ENCODE measurements around the gene ROR1.

The ROR1 gene

GRCh38 chr1:63907051-63907450 is 133.2 kb downstream of the ROR1 start:
- no peaks in the 10 kb centered on the region for H3K27me3 ChIP-seq (replicated peaks; ENCODE audit: control insufficient read depth, insufficient read depth, low read length)
- no peaks in the 10 kb centered on the region for H3K36me3 ChIP-seq (ENCODE audit: control insufficient read depth, insufficient read depth, low read length)
- DNase-seq (ENCODE audit: extremely low read depth, insufficient read length), result no peak
- TF ChIP-seq, protein P1, sequence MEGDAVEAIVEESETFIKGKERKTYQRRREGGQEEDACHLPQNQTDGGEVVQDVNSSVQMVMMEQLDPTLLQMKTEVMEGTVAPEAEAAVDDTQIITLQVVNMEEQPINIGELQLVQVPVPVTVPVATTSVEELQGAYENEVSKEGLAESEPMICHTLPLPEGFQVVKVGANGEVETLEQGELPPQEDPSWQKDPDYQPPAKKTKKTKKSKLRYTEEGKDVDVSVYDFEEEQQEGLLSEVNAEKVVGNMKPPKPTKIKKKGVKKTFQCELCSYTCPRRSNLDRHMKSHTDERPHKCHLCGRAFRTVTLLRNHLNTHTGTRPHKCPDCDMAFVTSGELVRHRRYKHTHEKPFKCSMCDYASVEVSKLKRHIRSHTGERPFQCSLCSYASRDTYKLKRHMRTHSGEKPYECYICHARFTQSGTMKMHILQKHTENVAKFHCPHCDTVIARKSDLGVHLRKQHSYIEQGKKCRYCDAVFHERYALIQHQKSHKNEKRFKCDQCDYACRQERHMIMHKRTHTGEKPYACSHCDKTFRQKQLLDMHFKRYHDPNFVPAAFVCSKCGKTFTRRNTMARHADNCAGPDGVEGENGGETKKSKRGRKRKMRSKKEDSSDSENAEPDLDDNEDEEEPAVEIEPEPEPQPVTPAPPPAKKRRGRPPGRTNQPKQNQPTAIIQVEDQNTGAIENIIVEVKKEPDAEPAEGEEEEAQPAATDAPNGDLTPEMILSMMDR (IDR thresholded peaks at IDR 0.05; ENCODE audit: insufficient read depth, low read length, poor library complexity, severe bottlenecking), result no peak
- no peak overlapping the region for H3K4me3 ChIP-seq (replicated peaks; ENCODE audit: low read depth, low read length)

DNA sequence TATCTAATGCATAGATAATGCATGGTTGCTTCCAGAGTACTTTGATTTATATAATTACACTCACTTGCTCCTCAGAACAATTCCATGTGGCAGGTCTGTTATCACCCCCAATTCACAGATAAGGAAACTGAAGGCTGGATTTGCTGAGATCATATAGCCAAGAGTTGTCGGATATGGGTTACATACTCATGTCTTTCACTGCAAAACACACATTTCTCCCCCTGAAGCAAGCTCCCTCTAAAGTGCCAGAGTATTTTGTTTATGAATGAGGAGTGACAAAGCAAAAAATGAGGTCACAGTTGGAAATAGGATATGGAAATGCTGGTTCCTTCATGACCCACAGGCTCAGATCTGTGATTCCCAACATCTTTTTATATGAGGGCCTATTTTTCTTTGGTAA is 134.2 kb downstream of the ROR1 start:
- no peaks in the 10 kb centered on the region for H3K36me3 ChIP-seq (ENCODE audit: control insufficient read depth, insufficient read depth, low read length)
- H3K4me3 ChIP-seq (replicated peaks; ENCODE audit: low read depth, low read length), result no peak overlapping the region
- TF ChIP-seq, protein P1 (IDR thresholded peaks at IDR 0.05; ENCODE audit: insufficient read depth, low read length, poor library complexity, severe bottlenecking), result no peak
- no peaks in the 10 kb centered on the region for H3K27me3 ChIP-seq (replicated peaks; ENCODE audit: control insufficient read depth, insufficient read depth, low read length)
- no peak for DNase-seq (ENCODE audit: extremely low read depth, insufficient read length)

GRCh38 chr1:63909526-63909925 is 135.7 kb downstream of the ROR1 start:
- no peaks in the 10 kb centered on the region for H3K27me3 ChIP-seq (replicated peaks; ENCODE audit: control insufficient read depth, insufficient read depth, low read length)
- H3K4me3 ChIP-seq (replicated peaks; ENCODE audit: low read depth, low read length), result no peak overlapping the region
- H3K36me3 ChIP-seq (ENCODE audit: control insufficient read depth, insufficient read depth, low read length), result no peaks in the 10 kb centered on the region
- TF ChIP-seq, protein P1 (IDR thresholded peaks at IDR 0.05; ENCODE audit: insufficient read depth, low read length, poor library complexity, severe bottlenecking), result no peak
- DNase-seq (ENCODE audit: extremely low read depth, insufficient read length), result no peak

DNA sequence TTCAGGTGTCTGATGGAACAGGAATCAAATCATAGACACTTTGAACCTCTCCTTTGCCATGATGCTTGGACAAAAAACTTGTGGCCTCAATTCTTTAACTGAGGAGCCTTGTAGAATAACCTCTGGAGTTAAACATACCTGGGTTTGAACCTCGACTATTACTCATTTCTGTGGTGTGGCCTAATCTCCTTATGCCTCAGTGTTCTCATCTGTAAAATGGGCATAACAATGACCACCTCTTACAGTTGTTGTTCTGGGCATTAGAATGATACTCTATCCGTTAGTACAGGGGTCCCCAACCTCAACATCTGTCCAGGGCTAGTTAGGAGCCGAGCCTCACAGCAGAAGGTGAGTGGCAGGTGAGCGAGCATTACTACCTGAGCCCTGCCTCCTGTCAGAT is 137.2 kb downstream of the ROR1 start:
- H3K36me3 ChIP-seq (ENCODE audit: control insufficient read depth, insufficient read depth, low read length), result no peaks in the 10 kb centered on the region
- no peaks in the 10 kb centered on the region for H3K27me3 ChIP-seq (replicated peaks; ENCODE audit: control insufficient read depth, insufficient read depth, low read length)
- DNase-seq (ENCODE audit: extremely low read depth, insufficient read length), result no peak
- TF ChIP-seq, protein P1 (IDR thresholded peaks at IDR 0.05; ENCODE audit: insufficient read depth, low read length, poor library complexity, severe bottlenecking), result no peak
- H3K4me3 ChIP-seq (replicated peaks; ENCODE audit: low read depth, low read length), result no peak overlapping the region

- Histone ChIP-seq H3K36me3 (ENCODE audit: control insufficient read depth, insufficient read depth, low read length) (no peaks in the 10 kb centered on the region), H3K4me3 (replicated peaks; ENCODE audit: low read depth, low read length) (no peak overlapping the region), H3K27me3 (replicated peaks; ENCODE audit: control insufficient read depth, insufficient read depth, low read length) (no peaks in the 10 kb centered on the region)
- TF ChIP-seq, protein P1 (IDR thresholded peaks at IDR 0.05; ENCODE audit: insufficient read depth, low read length, poor library complexity, severe bottlenecking), result no peak
- no peak for DNase-seq (ENCODE audit: extremely low read depth, insufficient read length)
Measured at GRCh38 chr1:63912643-63913042, 138.8 kb downstream of the ROR1 start.

DNA sequence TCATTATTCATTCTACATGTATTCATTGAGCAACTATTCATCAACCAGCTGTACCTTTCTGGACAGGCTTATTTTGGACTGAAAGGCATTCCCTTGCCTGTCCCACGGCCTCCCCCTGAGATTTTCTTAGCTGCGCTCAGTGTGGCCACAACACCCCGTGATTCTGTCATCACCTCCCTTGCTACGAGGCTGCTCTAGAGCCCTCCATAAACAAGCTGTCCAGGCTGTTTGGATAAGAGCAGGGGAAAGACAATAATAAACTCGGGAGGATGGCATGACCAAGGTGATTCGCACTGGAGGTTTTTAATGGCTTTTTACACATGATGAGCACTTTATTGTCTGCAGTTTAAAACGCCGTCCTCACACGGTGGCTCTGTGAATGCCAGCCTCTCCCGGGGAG is 139.7 kb downstream of the ROR1 start:
- Histone ChIP-seq H3K36me3 (ENCODE audit: control insufficient read depth, insufficient read depth, low read length) (no peaks in the 10 kb centered on the region), H3K27me3 (replicated peaks; ENCODE audit: control insufficient read depth, insufficient read depth, low read length) (no peaks in the 10 kb centered on the region), H3K4me3 (replicated peaks; ENCODE audit: low read depth, low read length) (no peak overlapping the region)
- no peak for DNase-seq (ENCODE audit: extremely low read depth, insufficient read length)
- TF ChIP-seq, protein P1 (IDR thresholded peaks at IDR 0.05; ENCODE audit: insufficient read depth, low read length, poor library complexity, severe bottlenecking), result no peak

Data from GM06990 (cell line).